Measurements from ENCODE around the gene NPAS3.

The NPAS3 gene

GRCh38 chr14:33714527-33715226 lies 776.0 kb downstream of the NPAS3 start:
- DNase-seq (ENCODE audit: low read depth) = no peak

GRCh38 chr14:33715227-33715528 lies 776.5 kb downstream of the NPAS3 start:
- no peak for DNase-seq (ENCODE audit: low read depth)

GRCh38 chr14:33716921-33717320 lies 778.2 kb downstream of the NPAS3 start:
- no peak for DNase-seq (ENCODE audit: low read depth)

GRCh38 chr14:33717866-33718265 lies 779.2 kb downstream of the NPAS3 start:
- DNase-seq (ENCODE audit: low read depth) = no peak

- DNase-seq (ENCODE audit: low read depth) = no peak
Measured at GRCh38 chr14:33720284-33720787, 781.7 kb downstream of the NPAS3 start.

- DNase-seq (ENCODE audit: low read depth) = no peak
Measured at GRCh38 chr14:33726685-33727084, 788.0 kb downstream of the NPAS3 start.

- no peak for DNase-seq (ENCODE audit: low read depth)
Measured at GRCh38 chr14:33727606-33728005, 788.9 kb downstream of the NPAS3 start.

- no peak for DNase-seq (ENCODE audit: low read depth)
Measured at GRCh38 chr14:33728010-33728498, 789.4 kb downstream of the NPAS3 start.

GRCh38 chr14:33730156-33730555 lies 791.5 kb downstream of the NPAS3 start:
- DNase-seq (ENCODE audit: low read depth) = no peak

- no peak for DNase-seq (ENCODE audit: low read depth)
Measured at GRCh38 chr14:33732175-33732574, 793.5 kb downstream of the NPAS3 start.

- no peak for DNase-seq (ENCODE audit: low read depth)
Measured at GRCh38 chr14:33733310-33733709, 794.6 kb downstream of the NPAS3 start.

- DNase-seq (ENCODE audit: low read depth) = no peak
Measured at GRCh38 chr14:33733721-33734120, 795.0 kb downstream of the NPAS3 start.

GRCh38 chr14:33734387-33734786 lies 795.7 kb downstream of the NPAS3 start:
- no peak for DNase-seq (ENCODE audit: low read depth)

- DNase-seq (ENCODE audit: low read depth) = no peak
Measured at GRCh38 chr14:33736299-33736825, 797.7 kb downstream of the NPAS3 start.

GRCh38 chr14:33736979-33737378 lies 798.3 kb downstream of the NPAS3 start:
- no peak for DNase-seq (ENCODE audit: low read depth)

- DNase-seq (ENCODE audit: low read depth) = no peak
Measured at GRCh38 chr14:33737446-33737845, 798.8 kb downstream of the NPAS3 start.

- DNase-seq (ENCODE audit: low read depth) = no peak
Measured at GRCh38 chr14:33738029-33738428, 799.4 kb downstream of the NPAS3 start.

- no peak for DNase-seq (ENCODE audit: low read depth)
Measured at GRCh38 chr14:33738491-33738890, 799.8 kb downstream of the NPAS3 start.

GRCh38 chr14:33740531-33740930 lies 801.9 kb downstream of the NPAS3 start:
- no peak for DNase-seq (ENCODE audit: low read depth)

- no peak for DNase-seq (ENCODE audit: low read depth)
Measured at GRCh38 chr14:33742166-33742565, 803.5 kb downstream of the NPAS3 start.

GRCh38 chr14:33745163-33745562 lies 806.5 kb downstream of the NPAS3 start:
- no peak for DNase-seq (ENCODE audit: low read depth)

- no peak for DNase-seq (ENCODE audit: low read depth)
Measured at GRCh38 chr14:33747749-33748148, 809.1 kb downstream of the NPAS3 start.

GRCh38 chr14:33754261-33754660 lies 815.6 kb downstream of the NPAS3 start:
- peak; percentile 40 for DNase-seq (ENCODE audit: low read depth)

GRCh38 chr14:33755358-33755757 lies 816.7 kb downstream of the NPAS3 start:
- DNase-seq (ENCODE audit: low read depth) = no peak
